NOMO-1 treated with dmso at 0.1 percent for 144 hours (cell line): ENCODE data around the gene BLTP3B.

ENCODE experiments used
- DNase-seq: peaks from one replicate; lab custom pipeline; 2025; ENCODE audit not compliant: unreplicated experiment; lab: John Stamatoyannopoulos, UW

Gene BLTP3B

DNA sequence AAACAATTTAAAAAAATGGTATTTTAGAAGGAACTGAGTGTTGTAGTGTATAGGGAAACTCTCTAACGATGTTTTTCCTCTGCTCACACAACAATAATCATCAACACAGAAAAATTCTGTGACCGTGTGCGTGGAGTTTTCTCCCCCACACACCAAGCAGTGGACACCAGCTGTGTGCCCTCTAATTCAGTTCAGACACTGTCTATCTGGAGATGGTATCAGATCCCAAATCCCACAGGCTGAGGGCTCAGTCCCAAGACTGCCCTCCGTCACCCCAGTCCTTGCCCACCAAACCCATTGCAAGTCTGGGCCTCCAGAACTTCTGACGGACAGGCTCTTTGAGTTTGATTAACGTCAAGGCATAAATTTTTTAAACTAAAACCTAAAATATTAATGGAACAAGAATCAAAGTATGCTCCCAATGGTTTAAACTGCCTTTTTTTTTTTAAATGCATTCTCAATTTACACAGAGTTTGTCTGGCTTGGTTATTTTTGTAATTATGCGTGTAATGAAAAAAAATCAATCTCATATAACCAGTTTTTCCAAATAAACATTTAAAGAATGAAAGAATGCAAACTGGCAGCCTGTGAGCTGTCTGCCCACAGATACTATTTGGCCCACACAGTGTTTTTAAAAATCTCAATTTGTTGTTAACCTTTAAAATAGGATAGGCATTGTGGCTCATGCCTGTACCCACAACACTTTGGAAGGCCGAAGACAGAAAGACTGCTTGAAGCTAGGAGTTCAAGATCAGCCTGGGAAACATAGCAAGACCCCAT lies 19.2 kb downstream of the BLTP3B start:
- no peak for DNase-seq

DNA sequence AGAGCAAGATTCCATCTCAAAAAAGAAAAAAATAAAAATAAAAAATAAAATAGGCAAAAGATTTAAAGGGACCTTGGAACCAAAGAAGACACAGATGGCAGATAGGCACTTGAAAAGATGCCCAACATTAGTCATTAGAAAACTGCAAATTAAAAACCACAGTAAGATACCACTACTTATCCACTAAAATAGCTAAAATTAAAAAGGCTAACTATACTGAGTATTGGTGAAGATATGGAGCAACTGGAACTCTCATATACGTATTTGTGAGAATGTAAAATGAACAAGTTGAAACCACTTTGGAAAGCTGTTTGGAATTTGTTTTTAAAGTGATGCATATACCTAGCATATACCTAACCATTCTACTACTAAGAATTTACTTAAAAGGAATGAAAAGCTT lies 22.3 kb downstream of the BLTP3B start:
- DNase-seq: no peak

DNA sequence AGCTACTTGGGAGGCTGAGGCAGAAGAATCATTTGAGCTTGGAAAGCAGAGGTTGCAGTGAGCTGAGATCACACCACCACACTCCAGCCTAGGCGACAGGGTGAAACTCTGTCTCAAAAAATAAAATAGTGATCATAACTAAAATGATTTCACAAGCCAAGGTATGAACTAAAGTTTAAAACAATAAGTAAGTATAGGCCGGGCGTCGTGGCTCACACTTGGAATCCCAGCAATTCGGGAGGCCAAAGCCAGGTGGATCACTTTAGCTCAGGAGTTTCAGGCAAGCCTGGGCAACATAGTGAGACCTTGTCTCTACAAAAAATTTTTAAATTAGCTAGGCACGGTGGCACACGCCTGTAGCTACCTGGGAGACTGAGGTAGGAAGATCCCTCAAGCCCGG lies 27.4 kb downstream of the BLTP3B start:
- no peak for DNase-seq

GRCh38 chr12:100114574-100114973 lies 28.1 kb downstream of the BLTP3B start:
- DNase-seq: no peak

DNA sequence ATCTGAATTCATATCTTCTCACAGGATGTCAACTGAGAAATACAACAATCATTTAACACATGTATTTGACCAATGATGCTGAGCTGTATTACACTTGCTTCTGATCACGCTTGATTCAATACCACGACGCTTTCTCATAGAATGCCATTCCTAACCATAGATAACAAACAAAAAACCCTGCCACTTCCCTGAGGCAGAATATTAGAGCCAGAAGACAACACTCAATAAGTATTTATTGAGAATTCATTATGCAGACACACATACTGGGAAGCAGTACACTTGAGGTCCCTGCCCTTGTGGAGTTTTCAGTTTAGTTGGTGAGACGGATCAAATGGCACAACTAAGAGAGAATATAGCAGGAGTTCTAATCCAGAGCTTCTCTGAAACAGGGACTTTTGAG lies 32.4 kb downstream of the BLTP3B start:
- no peak for DNase-seq

GRCh38 chr12:100106861-100107260 lies 35.8 kb downstream of the BLTP3B start:
- no peak for DNase-seq

DNA sequence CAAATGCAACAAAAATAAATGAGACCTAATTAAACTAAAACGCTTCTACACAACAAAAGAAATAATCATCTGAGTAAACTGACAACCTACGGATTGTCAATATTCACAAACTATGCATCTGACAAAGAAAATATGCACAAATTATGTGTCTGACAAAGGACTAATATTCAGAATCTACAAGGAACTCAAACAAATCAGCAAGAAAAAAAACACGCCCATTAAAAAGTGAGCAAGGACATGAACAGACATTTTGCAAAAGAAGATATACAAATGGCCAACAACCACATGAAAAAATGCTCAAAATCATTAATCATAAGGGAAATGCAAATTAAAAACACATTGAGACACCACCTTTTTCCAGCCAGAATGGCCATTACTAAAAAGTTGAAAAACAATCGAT lies 37.0 kb downstream of the BLTP3B start:
- no peak for DNase-seq

DNA sequence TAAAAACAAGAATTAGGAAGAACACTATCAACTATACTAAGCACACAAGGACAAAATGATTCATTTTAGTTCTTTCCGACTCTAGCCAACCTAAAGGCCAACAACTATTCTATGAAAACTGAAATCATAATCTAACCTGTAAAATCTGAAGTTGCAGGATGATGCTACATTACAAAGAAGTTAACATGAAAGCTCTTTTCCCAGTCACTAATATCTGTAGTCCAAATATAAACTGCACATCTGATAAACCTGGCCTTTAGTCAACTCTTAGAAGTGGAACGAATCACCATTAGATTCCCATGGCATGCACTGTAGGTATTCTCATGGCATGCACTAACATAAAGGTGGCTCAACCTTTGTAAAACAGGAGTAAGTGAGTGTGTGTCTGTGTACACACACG lies 41.7 kb downstream of the BLTP3B start:
- no peak for DNase-seq
